ENCODE results near the gene MTURN.
A peak's percentile ranks its signal among the peaks of the same experiment; 100 is the strongest.

MTURN gene

GRCh38 chr7:30136117-30136731, 1.4 kb downstream of the MTURN start:
- no peak for DNase-seq (ENCODE audit: low spot score)

DNA sequence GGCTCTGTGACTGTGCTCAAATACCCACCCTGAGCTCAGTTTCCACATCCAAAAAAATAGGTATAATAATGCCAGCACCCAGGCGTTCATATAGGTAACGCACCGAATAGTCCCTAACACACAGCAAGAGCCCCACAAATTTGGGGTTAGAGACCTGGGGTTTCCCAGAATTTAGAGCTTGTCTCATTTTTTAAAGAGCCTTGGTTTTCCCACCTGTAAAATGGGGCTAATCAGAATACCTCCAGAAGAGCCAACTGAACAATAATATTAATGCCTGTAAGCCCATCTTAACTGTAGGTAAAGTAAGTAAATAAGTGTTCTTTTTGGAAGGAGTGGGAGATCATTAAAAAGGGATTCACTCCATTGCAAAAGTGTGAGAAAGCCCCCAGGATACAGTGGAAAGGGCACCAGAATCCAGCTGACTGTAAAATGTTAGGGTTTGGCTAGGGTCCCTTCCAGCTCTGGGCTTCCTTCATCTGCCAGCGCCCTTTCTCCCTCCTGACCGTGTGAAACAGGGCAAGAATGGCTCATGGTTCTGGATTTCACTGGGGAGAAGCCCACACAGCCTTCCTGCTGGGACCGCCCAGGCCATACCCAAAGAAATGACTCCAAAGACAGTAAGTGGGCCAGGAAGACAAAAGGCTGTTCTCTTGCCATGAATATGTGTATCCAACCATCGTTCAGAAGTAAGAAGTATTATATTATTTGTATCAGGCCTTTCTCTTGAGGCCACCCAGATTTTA, 2.1 kb downstream of the MTURN start:
- DNase-seq (ENCODE audit: low spot score), result no peak

DNA sequence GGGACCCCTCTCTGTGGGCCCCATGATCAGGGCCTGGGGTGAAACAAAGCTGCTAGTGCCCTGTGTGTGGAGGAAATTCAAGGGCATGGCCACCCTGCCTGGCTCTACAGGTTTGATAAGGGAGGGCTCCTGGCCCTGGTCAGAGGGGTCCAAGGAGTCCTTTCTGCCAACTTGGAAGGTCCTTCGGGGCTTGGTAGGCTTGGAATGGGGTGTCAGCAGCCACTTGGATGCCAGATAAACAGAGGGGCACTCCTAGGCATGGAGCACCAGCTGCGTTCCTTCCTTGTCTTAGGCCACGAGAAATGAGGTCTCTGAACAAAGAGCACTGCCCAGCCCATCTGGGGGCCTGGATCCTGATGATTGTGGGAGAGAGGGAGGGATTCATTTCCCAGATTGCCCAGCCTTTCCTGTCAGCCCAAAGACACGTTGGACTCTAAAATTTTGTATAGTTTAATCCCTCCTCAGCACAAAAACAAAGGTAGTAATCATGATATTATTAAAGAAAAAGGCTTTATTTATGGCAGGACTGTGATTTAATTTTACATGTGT, 5.1 kb downstream of the MTURN start:
- DNase-seq (ENCODE audit: low spot score), result no peak

DNA sequence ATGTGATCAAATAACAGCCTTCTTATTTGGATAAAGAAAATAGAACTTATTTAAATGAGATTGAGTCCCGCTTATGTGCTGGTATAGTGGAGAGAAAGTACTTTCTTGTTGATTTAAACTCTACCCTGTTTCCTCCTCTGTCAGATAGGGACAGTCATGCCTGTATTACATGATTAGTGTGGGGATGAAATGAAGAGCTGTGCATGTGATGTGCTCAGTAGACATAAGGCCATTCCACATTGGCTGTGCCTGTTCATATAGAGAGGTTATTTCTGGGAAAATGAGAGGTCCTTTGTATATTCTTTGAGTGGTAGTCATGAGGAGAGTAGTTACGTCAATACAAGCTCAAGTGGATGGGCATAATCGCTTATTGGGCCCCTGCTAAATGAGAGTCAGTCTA, 5.7 kb downstream of the MTURN start:
- no peak for DNase-seq (ENCODE audit: low spot score)

- no peak for DNase-seq (ENCODE audit: low spot score)
Observed at GRCh38 chr7:30142710-30143109, 7.9 kb downstream of the MTURN start.

DNA sequence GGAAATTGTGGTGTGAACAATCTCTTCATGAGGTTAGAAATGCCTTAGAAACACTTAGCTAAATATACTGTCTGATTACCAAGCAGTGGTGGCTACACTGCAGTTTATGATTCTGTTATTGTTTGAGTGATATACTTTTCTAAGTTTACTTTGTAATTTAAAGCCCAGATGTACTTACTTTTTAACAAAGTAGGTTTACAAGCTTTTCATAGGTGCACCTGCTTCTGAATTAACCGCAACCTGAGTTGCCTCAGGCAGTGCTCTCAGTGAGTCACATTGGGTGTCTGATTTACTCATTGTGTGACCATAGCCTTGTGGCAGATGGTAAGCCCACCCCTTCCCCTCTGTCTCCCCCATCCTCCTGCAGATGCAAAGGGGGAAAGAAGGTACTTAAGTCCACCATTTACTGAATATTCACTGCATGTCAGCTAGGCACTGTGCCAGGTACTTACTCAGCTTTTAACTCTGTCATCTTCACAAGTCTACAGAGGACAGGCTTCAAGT, 9.0 kb downstream of the MTURN start:
- no peak for DNase-seq (ENCODE audit: low spot score)

- no peak for DNase-seq (ENCODE audit: low spot score)
Observed at GRCh38 chr7:30144657-30145306, 10.0 kb downstream of the MTURN start.

- no peak for DNase-seq (ENCODE audit: low spot score)
Observed at GRCh38 chr7:30145426-30145970, 10.7 kb downstream of the MTURN start.

- no peak for DNase-seq (ENCODE audit: low spot score)
Observed at GRCh38 chr7:30146127-30146612, 11.4 kb downstream of the MTURN start.

DNA sequence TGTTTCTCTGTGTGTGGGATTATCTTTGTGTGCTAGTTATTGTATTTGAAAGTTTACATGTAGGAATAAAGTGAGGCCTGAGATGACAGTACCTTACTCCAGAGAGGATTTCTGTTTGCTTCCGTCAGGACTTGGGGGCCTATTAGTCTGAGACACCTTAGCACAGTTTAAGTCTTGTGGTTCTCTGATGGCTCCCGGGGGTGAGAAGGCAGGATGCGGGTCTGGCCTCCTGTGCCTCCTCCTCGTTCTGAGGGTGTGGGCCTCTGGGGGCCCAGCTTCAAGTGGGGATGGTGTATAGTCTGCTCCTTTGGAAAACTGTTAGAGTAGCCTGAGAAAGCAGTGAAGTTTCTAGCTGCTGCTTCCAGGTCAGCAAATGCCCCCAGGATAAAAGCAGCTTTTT, 12.4 kb downstream of the MTURN start:
- no peak for DNase-seq (ENCODE audit: low spot score)

DNA sequence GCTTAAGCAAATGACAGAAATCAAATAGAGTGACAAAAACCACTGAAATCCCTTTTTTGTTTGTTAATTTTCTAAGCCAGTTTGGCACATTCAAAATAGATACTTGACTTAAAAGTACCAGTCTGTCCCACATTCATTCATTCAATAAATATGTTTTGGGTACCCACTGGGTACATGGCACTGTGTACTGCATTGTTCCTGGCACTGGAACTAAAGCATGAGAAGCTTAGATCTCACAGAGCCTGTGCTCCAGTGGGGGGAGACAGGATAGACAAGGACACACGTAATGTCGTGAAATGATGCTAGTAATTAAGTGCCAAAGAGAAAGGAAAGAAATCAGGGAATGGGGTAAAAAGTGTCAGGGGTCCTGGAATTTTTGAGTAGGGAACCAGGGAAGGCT, 13.0 kb downstream of the MTURN start:
- no peak for DNase-seq (ENCODE audit: low spot score)

- no peak for DNase-seq (ENCODE audit: low spot score)
Observed at GRCh38 chr7:30148426-30148825, 13.6 kb downstream of the MTURN start.

DNA sequence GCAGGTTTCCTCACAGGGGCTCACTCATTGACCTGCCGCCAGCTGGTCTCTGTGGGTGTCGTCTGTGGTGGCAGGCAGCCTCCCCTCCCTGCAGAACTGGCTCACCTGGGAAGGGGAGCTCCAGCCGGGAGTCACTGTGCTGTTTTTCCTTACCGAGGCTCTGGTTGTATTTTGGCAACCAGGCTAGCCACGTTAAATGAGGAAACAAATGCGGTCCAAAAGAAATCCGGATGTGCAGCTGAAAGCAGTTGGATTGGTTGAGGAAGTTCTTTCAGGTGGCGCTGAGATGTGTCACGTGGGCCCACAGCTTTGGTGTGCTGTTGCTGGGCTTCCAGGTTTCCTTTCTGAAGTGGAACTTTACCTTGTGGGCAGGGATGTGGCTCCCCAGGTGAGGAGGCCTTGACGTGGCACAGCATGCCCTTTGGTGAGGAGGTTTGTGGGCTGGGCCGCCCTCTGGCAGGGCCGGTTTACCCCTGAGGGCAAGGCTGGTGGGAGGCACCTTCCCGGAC, 14.2 kb downstream of the MTURN start:
- peak; percentile 51 for DNase-seq (ENCODE audit: low spot score)

DNA sequence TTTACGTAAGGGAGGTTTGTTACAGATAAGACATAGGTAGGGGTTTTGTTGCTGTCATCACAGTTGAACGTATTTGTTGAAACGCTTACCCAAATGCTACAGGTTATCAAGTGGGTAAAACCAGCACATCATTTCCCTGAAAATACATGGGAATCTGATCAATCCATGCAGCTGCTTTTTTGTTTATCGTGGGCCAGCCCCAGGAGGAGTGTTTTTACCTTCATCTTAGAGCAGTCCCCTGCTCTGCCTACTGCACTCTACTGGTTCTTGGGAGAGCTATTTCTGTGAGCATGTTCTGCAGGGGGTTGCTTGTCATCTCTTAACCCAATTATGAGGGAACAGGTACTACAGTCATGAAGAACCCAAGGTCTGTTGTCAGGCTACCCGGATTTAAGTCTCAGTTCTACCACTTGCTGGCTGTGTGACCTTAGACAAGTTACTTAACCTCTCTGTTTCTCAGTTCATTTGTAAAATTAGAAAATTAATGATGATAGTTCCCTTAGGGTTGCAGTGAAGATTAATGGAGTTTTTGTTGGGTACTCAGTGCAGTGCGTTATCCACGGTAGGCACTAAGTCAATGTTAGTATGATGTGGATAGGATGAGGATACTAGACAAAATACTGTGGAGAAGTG, 15.0 kb downstream of the MTURN start:
- no peak for DNase-seq (ENCODE audit: low spot score)

DNA sequence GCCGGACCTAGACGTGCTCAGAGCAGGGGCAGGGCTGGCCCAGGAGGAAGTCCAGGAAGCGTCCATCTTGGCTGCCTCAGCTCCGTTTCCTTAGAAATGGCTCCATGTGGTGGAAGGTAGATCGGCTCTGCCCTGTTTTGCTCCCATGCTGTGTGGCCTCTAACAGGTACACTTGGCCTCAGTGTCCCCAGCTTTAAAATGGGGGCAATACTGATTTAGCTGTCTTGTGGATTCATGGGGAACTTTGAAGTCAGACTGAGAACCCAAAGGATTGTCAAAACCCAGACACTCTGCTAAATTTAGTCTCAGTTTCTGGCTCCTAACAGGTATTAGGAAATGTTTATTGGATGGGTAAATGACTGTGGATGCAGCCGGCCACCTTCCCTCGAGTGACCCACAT, 15.9 kb downstream of the MTURN start:
- no peak for DNase-seq (ENCODE audit: low spot score)

DNA sequence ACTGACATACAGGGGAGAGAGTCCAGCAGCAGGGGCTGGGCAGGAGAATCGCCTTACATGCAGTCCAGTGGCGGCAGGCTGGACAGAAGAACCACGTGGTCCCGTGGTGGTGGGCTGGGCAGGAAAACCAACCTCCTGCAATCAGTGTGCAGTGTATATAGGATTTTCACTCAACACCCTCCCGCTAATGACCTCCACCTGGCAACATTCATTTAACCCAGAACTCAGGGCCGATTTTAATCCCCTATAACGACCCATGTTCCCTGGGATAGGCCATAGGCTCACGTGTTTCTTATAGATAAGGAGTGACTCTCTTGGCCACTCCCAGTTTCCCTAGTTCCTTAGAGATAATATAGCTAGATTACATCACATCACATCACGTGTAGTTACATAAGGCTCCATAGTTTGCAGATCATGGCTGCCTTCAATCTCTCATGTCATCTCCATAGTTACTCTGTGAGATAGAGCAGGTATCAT, 19.4 kb downstream of the MTURN start:
- DNase-seq (ENCODE audit: low spot score), result no peak

DNA sequence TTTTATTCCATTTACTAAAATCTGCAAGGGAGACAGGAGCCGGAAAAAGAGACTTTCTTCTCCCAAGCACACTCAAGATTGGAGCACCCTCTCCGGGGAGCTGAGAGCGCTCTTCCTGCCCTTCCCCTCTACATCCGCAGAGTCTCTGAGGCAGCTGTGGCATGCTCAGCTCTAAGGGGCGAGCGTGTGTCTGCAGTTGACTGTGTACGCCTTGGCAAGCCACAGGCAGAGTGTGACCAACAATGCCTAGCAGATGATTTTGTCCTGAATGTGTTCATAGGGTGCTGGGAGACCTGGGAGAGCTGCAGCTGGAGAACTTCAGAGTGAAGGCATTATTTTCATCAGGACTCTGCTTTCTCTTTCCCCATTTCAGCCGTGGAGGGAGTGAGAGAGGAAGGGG, 20.7 kb downstream of the MTURN start:
- no peak for DNase-seq (ENCODE audit: low spot score)

- DNase-seq (ENCODE audit: low spot score), result peak; percentile 52
Observed at GRCh38 chr7:30157204-30157603, 22.4 kb downstream of the MTURN start.

DNA sequence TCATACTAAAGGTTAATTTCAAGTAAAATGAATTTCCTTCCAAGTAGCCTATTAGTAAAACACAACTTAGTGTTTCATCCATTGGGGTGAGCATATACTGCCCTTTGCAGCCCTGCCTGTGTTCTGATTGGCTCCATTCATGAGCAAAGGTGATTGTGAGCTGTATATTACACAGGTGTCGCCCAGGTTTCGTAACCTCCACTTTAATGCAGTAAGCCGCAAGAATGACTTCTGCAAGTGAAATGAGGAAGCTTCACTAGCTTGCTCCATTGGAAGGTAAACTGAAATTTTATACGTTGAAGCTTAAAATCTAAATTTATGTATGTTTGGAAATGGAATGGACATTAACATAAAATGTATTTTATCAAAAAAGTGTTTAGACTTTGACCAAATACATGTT, 24.4 kb downstream of the MTURN start:
- no peak for DNase-seq (ENCODE audit: low spot score)

GRCh38 chr7:30159698-30160143, 24.9 kb downstream of the MTURN start:
- DNase-seq (ENCODE audit: low spot score), result no peak

- DNase-seq (ENCODE audit: low spot score), result no peak
Observed at GRCh38 chr7:30160329-30160728, 25.5 kb downstream of the MTURN start.

DNA sequence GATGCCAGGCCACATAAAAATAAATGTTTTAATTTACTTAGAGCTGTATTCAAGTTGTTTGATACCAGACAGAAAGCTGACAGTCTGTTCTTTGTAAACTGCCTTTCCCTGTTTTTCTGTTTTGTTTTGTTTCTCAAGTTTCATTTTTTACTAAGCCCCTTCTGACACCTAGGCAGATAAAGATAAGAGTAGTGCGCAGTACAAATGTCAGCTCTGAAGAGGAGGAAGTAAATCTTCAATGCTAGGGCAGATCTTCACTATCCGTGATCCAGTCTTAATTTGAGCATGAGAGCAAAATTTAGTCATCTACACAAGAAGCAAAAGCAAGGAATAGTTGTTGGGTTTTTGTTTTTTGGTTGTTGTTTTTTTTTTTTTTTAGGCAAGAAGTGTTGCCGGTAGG, 27.3 kb downstream of the MTURN start:
- DNase-seq (ENCODE audit: low spot score), result no peak
